Trophoblast cell (in vitro differentiated cells and primary cell): Measurements from ENCODE around the gene HPCAL4.

Experiments
- DNase-seq, 2 donors: peaks; one replicate each; pipeline ENCODE4 v3.0.0-alpha.2; 2016
- H2AFZ ChIP-seq: 2 replicates; pipeline ENCODE4 v1.6.1; 2013; ENCODE audit warnings: low read length, moderate library complexity, mild to moderate bottlenecking; ENCODE audit not compliant: insufficient read depth, poor library complexity
- H2AK5ac ChIP-seq: 2 replicates; pipeline ENCODE4 v1.6.1; 2013; ENCODE audit warnings: mild to moderate bottlenecking, low read length
- H2BK120ac ChIP-seq: 2 replicates; pipeline ENCODE4 v1.6.1; 2013; ENCODE audit warnings: low read length, mild to moderate bottlenecking, moderate library complexity; ENCODE audit not compliant: insufficient read depth, poor library complexity
- H2BK12ac ChIP-seq: 2 replicates; pipeline ENCODE4 v1.6.1; 2013; ENCODE audit warnings: mild to moderate bottlenecking, low read length, moderate library complexity
- H2BK5ac ChIP-seq: 2 replicates; pipeline ENCODE4 v1.6.1; 2013; ENCODE audit warnings: low read length, low read depth, moderate library complexity, mild to moderate bottlenecking; ENCODE audit not compliant: poor library complexity
- H3K14ac ChIP-seq: 2 replicates; pipeline ENCODE4 v1.6.1; 2013; ENCODE audit warnings: mild to moderate bottlenecking, low read length
- H3K18ac ChIP-seq: 2 replicates; pipeline ENCODE4 v1.6.1; 2013; ENCODE audit warnings: mild to moderate bottlenecking, low read length
- H3K23ac ChIP-seq: 2 replicates; pipeline ENCODE4 v1.6.1; 2013; ENCODE audit warnings: low read length
- H3K27ac ChIP-seq: 2 replicates; pipeline ENCODE4 v1.5.1; 2013; ENCODE audit warnings: low read depth, mild to moderate bottlenecking, inconsistent platforms, low read length, moderate library complexity
- H3K27me3 ChIP-seq: 2 replicates; pipeline ENCODE4 v1.6.1; 2013; ENCODE audit warnings: inconsistent platforms, mild to moderate bottlenecking, low read length, moderate library complexity; ENCODE audit not compliant: insufficient read depth
- H3K36me3 ChIP-seq, 2 experiments: 1 replicate in 1 of 2; 2 replicates in 1 of 2; pipeline ENCODE4 v1.6.1; 2013; ENCODE audit warnings: low read length in 2 of 2, mild to moderate bottlenecking in 2 of 2, moderate library complexity in 1 of 2; ENCODE audit not compliant: insufficient read depth in 2 of 2, control insufficient read depth in 1 of 2
- H3K4ac ChIP-seq: 2 replicates; pipeline ENCODE4 v1.6.1; 2013; ENCODE audit warnings: low read depth, mild to moderate bottlenecking, low read length, moderate library complexity
- H3K4me1 ChIP-seq, 2 experiments: 1 replicate in 1 of 2; 2 replicates in 1 of 2; pipeline ENCODE4 v1.6.1; 2013; ENCODE audit warnings: low read length in 2 of 2, mild to moderate bottlenecking in 2 of 2, moderate library complexity in 1 of 2; ENCODE audit not compliant: insufficient read depth in 2 of 2, control insufficient read depth in 1 of 2
- H3K4me2 ChIP-seq: 2 replicates; pipeline ENCODE4 v1.6.1; 2013; ENCODE audit warnings: inconsistent platforms, mild to moderate bottlenecking, low read length, moderate library complexity
- H3K4me3 ChIP-seq: 2 replicates; pipeline ENCODE4 v1.5.1; 2013; ENCODE audit warnings: mild to moderate bottlenecking, low read depth, low read length, inconsistent platforms
- H3K79me1 ChIP-seq: one replicate; pipeline ENCODE4 v1.6.1; 2013; ENCODE audit warnings: low read length
- H3K79me2 ChIP-seq: 2 replicates; pipeline ENCODE4 v1.6.1; 2013; ENCODE audit warnings: low read length, mild to moderate bottlenecking; ENCODE audit not compliant: control insufficient read depth, insufficient read depth, poor library complexity
- H3K9ac ChIP-seq: 2 replicates; pipeline ENCODE4 v1.6.1; 2013; ENCODE audit warnings: mild to moderate bottlenecking, low read length
- H3K9me3 ChIP-seq: 2 replicates; pipeline ENCODE4 v1.6.1; 2013; ENCODE audit warnings: low read depth, mild to moderate bottlenecking, control low read depth, inconsistent platforms, low read length; ENCODE audit not compliant: insufficient read depth
- H4K12ac ChIP-seq: 2 replicates; pipeline ENCODE4 v1.6.1; 2013; ENCODE audit warnings: low read depth, mild to moderate bottlenecking, low read length, moderate library complexity
- H4K8ac ChIP-seq: 2 replicates; pipeline ENCODE4 v1.6.1; 2013; ENCODE audit warnings: low read depth, mild to moderate bottlenecking, low read length, moderate library complexity
- H4K91ac ChIP-seq: one replicate; pipeline ENCODE4 v1.6.1; 2013; ENCODE audit warnings: low read depth, mild to moderate bottlenecking, low read length, moderate library complexity
- WGBS: extraction: QIAGEN DNeasy Blood & Tissue Kit; methylation state at CpG from one replicate; pipeline ENCODE4 v1.1.7; 2013; ENCODE audit warnings: missing lambda C conversion rate; ENCODE audit not compliant: insufficient read length, insufficient coverage; ENCODE audit errors: extremely low coverage; 5-methylcytosine and 5-hydroxymethylcytosine counted together

The HPCAL4 gene

DNA sequence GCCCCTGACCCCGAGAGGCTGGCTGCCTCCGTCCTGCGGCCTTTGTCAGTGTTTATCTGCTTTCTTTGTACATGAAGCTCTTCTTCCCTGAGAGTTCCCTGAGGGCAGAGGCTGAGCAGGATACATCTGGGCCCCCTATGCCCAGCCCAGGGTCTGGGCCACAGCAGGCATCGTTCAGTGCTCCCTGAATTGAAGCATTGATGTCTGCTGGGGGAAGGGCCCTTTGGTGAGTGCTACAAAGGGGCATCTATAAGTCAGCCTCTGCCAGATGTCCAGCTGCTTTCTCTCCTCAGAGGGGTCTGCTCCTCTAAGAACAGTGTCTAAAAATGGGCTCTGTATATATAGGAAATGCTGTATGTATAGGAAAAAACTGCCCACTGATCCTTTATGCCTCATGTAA is 53.9 kb downstream of the HPCAL4 start:
- no peak overlapping the region for H3K9ac ChIP-seq
- H3K18ac ChIP-seq = no peak overlapping the region
- no peak overlapping the region for H4K12ac ChIP-seq
- no peak overlapping the region for H2BK5ac ChIP-seq
- H2BK120ac ChIP-seq = no peak overlapping the region
- no peak overlapping the region for H3K27ac ChIP-seq
- no peak overlapping the region for H3K4me2 ChIP-seq
- peaks cover 9 to 10% of the 10 kb centered on the region in 2 experiments for H3K4me1 ChIP-seq
- H4K8ac ChIP-seq = no peak overlapping the region
- no peak for DNase-seq
- H3K23ac ChIP-seq = no peak overlapping the region
- no peaks in the 10 kb centered on the region for H3K79me2 ChIP-seq
- no peak overlapping the region for H2BK12ac ChIP-seq
- peaks cover 42% of the 10 kb centered on the region for H3K27me3 ChIP-seq
- H3K14ac ChIP-seq = no peak overlapping the region
- no peak overlapping the region for H4K91ac ChIP-seq
- WGBS = no CpG with 5 or more reads among the region's 4 CpGs
- peaks cover 10% of the 10 kb centered on the region for H3K9me3 ChIP-seq
- H3K36me3 ChIP-seq = no peaks in the 10 kb centered on the region
- no peak overlapping the region for H3K4ac ChIP-seq
- H2AK5ac ChIP-seq = no peak overlapping the region
- H3K79me1 ChIP-seq = no peaks in the 10 kb centered on the region
- H2AFZ ChIP-seq = no peak overlapping the region
- H3K4me3 ChIP-seq = no peak overlapping the region

DNA sequence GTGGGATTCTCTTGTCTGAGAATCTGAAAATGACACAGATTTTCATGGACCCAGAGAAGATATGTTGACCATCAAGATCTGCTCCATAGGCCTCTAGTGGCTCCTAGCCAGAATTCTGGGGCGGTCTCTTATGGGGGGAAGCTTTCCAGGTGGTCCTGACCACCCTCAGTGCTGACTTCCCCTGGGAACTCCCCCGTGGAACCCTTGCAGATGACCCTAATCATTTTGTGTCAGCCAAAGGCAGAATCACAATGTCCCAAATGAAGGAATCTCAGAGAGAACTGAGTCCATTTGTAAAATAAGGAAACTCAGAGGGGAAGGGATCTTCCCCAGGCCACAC is 55.4 kb downstream of the HPCAL4 start:
- Histone ChIP-seq H3K9me3 (peaks cover 12% of the 10 kb centered on the region), H3K4ac (no peak overlapping the region), H3K14ac (no peak overlapping the region), H3K4me3 (no peak overlapping the region), H3K18ac (no peak overlapping the region), H3K4me2 (no peak overlapping the region), H4K8ac (no peak overlapping the region), H3K36me3 (no peaks in the 10 kb centered on the region), H3K79me2 (no peaks in the 10 kb centered on the region), H3K4me1 (peaks cover 9 to 10% of the 10 kb centered on the region in 2 experiments), H3K9ac (no peak overlapping the region), H3K27me3 (peaks cover 49% of the 10 kb centered on the region), H4K91ac (no peak overlapping the region), H2AFZ (no peak overlapping the region), H2AK5ac (no peak overlapping the region), H2BK120ac (no peak overlapping the region), H2BK12ac (no peak overlapping the region), H2BK5ac (no peak overlapping the region), H3K79me1 (no peaks in the 10 kb centered on the region), H4K12ac (no peak overlapping the region), H3K27ac (no peak overlapping the region), H3K23ac (no peak overlapping the region)
- no peak for DNase-seq
- WGBS = no CpG with 5 or more reads among the region's 2 CpGs

DNA sequence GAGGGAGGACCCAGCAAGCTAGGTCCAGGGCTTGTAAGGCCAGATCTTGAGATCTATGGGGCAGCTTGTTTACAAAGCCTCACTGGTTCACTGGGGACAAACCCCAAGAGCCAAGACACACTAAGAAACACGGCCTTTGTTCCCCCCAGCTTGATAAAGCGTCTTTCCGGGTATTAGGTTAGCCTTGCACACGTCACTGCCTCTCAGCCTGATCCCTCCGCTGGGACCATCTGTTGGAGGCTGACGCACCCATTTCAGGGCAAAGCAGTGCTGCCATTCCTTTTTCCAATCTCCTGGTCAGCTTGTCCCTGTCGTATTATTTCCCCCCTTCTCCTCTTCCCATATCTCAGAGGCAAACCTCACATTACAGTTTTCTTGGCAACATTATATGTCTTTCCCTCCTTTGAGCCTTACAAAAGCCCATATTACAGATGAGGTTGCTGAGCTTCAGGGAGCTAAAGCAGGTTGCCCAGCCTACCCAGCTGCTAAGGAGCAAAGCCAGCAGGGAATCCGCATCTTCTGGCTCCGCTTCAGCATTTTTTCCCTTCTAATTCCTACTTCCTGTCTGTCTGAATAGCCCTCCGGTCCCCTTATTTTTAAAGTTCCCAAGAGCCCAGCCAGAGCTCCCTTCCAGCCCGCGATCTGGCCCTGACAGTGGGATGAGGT is 55.9 kb downstream of the HPCAL4 start:
- H3K27ac ChIP-seq = no peak overlapping the region
- no peak for DNase-seq
- H2BK12ac ChIP-seq = no peak overlapping the region
- H3K4ac ChIP-seq = no peak overlapping the region
- H2BK120ac ChIP-seq = no peak overlapping the region
- no peaks in the 10 kb centered on the region for H3K79me2 ChIP-seq
- no peak overlapping the region for H4K8ac ChIP-seq
- no peak overlapping the region for H3K4me2 ChIP-seq
- no peak overlapping the region for H3K9ac ChIP-seq
- H3K23ac ChIP-seq = no peak overlapping the region
- peaks cover 9 to 10% of the 10 kb centered on the region in 2 experiments for H3K4me1 ChIP-seq
- no peak overlapping the region for H4K12ac ChIP-seq
- no peak overlapping the region for H3K4me3 ChIP-seq
- no peak overlapping the region for H2AFZ ChIP-seq
- H2AK5ac ChIP-seq = no peak overlapping the region
- WGBS = no CpG with 5 or more reads among the region's 12 CpGs
- no peaks in the 10 kb centered on the region for H3K79me1 ChIP-seq
- peaks cover 12% of the 10 kb centered on the region for H3K9me3 ChIP-seq
- no peak overlapping the region for H2BK5ac ChIP-seq
- H4K91ac ChIP-seq = no peak overlapping the region
- no peak overlapping the region for H3K14ac ChIP-seq
- no peaks in the 10 kb centered on the region for H3K36me3 ChIP-seq
- no peak overlapping the region for H3K18ac ChIP-seq
- peaks cover 46% of the 10 kb centered on the region for H3K27me3 ChIP-seq

DNA sequence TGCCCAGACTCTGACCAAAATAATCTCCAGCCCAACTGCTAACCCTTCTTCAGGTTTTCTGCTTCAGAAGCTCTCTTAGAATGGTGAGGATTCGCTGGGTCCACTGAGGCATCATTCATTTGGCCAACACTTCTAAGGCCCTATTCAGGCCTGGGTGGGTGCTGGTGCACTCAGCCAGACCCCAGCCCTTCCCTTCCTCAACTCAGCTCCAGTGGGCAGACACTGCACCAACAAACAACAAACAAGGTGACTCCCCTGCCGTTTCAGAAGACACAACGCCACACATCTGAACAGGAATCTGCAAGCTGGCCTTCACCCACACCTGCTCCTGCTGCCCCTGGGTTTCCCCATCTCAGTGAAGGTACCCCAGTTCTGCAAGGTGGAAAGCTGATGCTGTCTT is 57.8 kb downstream of the HPCAL4 start:
- no peak overlapping the region for H4K91ac ChIP-seq
- no peak overlapping the region for H3K27ac ChIP-seq
- WGBS = no CpG with 5 or more reads among the region's 3 CpGs
- no peak overlapping the region for H3K9ac ChIP-seq
- H3K23ac ChIP-seq = no peak overlapping the region
- no peak for DNase-seq
- H3K79me2 ChIP-seq = no peaks in the 10 kb centered on the region
- no peak overlapping the region for H3K14ac ChIP-seq
- H2BK120ac ChIP-seq = no peak overlapping the region
- peaks cover 31% of the 10 kb centered on the region for H3K27me3 ChIP-seq
- H2BK5ac ChIP-seq = no peak overlapping the region
- no peak overlapping the region for H3K18ac ChIP-seq
- no peak overlapping the region for H2AK5ac ChIP-seq
- no peak overlapping the region for H3K4ac ChIP-seq
- H4K8ac ChIP-seq = no peak overlapping the region
- H3K9me3 ChIP-seq = peaks cover 9% of the 10 kb centered on the region
- H3K4me1 ChIP-seq = peaks cover 6 to 7% of the 10 kb centered on the region in 2 experiments
- H2AFZ ChIP-seq = no peak overlapping the region
- no peak overlapping the region for H2BK12ac ChIP-seq
- no peak overlapping the region for H4K12ac ChIP-seq
- no peaks in the 10 kb centered on the region for H3K36me3 ChIP-seq
- H3K4me3 ChIP-seq = no peak overlapping the region
- no peaks in the 10 kb centered on the region for H3K79me1 ChIP-seq
- peak overlapping the region; percentile 24 for H3K4me2 ChIP-seq
